Transverse colon (tissue), 4 donors: ENCODE results near the gene DCLK2.

Source experiments
- EP300 ChIP-seq: sonication (generic); formaldehyde crosslinking; IDR thresholded peaks from one replicate; pipeline ENCODE4 v1.6.1; 2017; ENCODE audit warnings: antibody characterized with exemption, low read depth
- POLR2A ChIP-seq: fragments of 450-650 bp; IDR thresholded peaks from one replicate; pipeline ENCODE4 v1.6.1; 2016; ENCODE audit warnings: antibody characterized with exemption, mild to moderate bottlenecking, moderate library complexity
- POLR2AphosphoS5 ChIP-seq, 3 donors: sonication (generic); formaldehyde crosslinking; IDR thresholded peaks; one replicate each; pipeline ENCODE4 v1.6.1; 2016; ENCODE audit warnings: antibody characterized with exemption in 3 of 3
- TF ChIP-seq, protein P1 (sequence below), 5 experiments: fragments of 200-600 bp in 3 of 5; fragments of 450-650 bp in 2 of 5; sonication (generic) in 3 of 5; IDR thresholded peaks; 1 replicate in 2 of 5; 2 replicates in 3 of 5; pipeline ENCODE4 v1.5.1; 2016 to 2017; ENCODE audit warnings: antibody characterized with exemption in 5 of 5, inconsistent platforms in 3 of 5, mild to moderate bottlenecking in 2 of 5, moderate library complexity in 1 of 5

GRCh38 chr4:150252306-150252705 is 174.1 kb downstream of the DCLK2 start:
- TF ChIP-seq EP300 (no peak), POLR2A (no peak), POLR2AphosphoS5 (IDR thresholded peaks at IDR 0.05) (no peak)
- TF ChIP-seq, protein P1, sequence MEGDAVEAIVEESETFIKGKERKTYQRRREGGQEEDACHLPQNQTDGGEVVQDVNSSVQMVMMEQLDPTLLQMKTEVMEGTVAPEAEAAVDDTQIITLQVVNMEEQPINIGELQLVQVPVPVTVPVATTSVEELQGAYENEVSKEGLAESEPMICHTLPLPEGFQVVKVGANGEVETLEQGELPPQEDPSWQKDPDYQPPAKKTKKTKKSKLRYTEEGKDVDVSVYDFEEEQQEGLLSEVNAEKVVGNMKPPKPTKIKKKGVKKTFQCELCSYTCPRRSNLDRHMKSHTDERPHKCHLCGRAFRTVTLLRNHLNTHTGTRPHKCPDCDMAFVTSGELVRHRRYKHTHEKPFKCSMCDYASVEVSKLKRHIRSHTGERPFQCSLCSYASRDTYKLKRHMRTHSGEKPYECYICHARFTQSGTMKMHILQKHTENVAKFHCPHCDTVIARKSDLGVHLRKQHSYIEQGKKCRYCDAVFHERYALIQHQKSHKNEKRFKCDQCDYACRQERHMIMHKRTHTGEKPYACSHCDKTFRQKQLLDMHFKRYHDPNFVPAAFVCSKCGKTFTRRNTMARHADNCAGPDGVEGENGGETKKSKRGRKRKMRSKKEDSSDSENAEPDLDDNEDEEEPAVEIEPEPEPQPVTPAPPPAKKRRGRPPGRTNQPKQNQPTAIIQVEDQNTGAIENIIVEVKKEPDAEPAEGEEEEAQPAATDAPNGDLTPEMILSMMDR (IDR thresholded peaks at IDR 0.05): no peak
